GM21526 (cell line): ENCODE data around the gene TMEM266.

ENCODE experiments used
- ATAC-seq: cut with Tn5 transposase; IDR thresholded peaks from one replicate; pipeline ENCODE4 v1.9.1; 2021; ENCODE audit warnings: moderate library complexity; ENCODE audit not compliant: unreplicated experiment, low FRiP score

TMEM266 gene

GRCh38 chr15:76223521-76223920 lies 163.7 kb downstream of the TMEM266 start:
- no peak for ATAC-seq

DNA sequence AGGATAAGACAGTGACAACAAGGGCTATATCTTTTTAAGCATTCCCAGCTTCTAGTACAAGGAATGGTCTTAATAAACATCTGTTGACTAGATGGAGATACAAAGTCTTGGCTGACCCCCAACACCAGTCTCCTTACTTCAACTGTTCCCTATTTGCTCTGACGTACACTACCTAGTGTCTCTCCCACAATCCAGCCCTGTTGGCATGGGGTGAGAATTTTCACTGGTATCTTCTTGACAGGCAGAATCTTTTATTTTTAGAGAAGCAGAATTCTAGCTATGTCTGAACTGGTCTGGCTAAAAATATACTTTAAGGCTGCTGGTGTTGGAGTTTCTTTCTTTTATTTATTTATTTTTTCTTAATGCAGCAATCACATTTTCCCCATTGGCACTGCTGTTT lies 169.5 kb downstream of the TMEM266 start:
- no peak for ATAC-seq

GRCh38 chr15:76233921-76234320 lies 174.1 kb downstream of the TMEM266 start:
- ATAC-seq = no peak

DNA sequence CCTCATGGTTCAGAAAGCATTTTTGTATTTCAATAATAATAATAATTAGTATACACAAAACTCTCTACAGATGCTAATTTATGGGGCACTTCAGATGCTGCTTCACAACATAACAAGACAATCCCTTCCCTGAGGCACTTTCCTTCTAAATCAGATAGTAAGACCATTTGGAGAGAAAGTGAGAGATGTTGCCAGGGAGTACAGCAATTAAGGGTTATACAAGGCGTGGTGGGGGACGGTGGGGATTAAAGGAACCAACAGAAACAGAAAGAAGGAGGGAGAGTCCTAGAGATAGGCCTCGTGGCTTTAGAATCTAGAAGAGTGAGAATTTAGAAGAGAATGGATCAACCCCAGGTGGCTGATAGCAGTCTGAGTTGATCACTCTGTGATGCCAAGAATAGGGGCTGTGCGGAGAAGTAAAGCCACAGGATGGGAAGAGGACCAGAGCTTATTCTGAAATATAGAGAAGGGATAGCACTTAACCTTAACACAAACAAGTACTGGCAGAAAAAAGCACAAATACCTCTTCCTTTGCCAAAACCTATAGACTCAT lies 174.6 kb downstream of the TMEM266 start:
- ATAC-seq = no peak

- ATAC-seq = no peak
These were observed 175.5 kb downstream of the TMEM266 start for GRCh38 chr15:76235186-76235826.

- no peak for ATAC-seq
These were observed 176.6 kb downstream of the TMEM266 start for GRCh38 chr15:76236350-76236749.

DNA sequence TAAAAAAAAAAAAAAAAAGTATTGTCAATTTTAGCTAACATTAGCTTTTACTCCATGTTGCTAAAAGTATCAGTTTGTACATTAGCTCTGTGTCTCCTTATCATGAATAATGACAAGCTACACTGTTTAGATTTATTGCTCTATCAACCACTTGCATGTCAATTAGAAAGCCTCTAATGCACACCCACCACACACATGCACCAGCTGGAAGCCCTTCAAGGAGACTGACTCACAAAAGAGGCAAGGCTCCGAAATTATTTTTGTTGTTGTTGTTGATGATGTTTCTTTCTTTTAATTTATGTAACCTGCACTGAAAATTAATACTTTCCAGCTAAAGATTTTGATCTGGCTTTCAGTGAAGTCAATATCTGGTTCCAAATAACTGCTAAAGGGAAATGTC lies 180.0 kb downstream of the TMEM266 start:
- ATAC-seq = no peak

DNA sequence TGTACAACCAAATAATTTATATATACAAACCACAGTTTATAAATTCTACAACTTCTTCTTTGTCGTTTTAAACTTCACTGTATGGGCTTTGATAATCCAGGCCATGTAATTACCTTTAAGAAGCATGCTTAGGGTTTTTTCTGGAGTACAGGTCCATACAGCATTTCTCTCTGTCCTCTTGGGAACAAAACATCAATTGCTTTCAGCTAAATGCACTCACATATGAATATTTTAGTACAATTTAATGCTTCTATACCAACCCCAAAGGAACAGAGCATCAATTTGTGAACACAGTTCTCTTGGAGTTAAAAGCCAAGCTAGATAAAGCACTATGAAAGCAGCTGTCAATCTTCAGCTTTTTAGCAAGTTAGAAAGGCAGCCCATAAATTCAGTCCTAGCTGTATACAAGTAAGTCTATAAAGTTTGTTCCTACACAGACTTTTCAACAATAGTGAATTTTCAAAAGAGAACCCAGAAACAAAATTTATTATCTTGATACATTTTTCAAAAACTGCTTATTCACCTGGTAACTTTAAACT lies 185.4 kb downstream of the TMEM266 start:
- no peak for ATAC-seq

DNA sequence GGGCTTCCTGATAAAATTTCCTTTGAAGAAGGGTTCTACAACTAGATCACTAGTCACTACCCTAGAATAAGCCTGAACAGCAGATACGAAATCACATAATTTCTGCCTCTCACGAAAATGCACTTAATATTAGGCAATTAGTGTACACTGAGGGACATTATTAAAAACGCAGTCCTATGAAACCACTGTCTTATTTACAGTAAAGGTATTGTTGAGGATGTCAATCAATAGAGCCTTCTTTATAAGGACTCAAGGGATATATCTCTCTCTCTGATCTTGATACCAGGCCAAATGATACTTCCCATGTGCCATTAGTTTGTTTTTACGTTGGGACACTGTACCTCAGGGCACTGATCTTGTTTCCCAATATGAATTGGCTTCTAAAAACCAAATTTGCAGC lies 191.9 kb downstream of the TMEM266 start:
- no peak for ATAC-seq

- no peak for ATAC-seq
These were observed 192.5 kb downstream of the TMEM266 start for GRCh38 chr15:76252249-76252648.

DNA sequence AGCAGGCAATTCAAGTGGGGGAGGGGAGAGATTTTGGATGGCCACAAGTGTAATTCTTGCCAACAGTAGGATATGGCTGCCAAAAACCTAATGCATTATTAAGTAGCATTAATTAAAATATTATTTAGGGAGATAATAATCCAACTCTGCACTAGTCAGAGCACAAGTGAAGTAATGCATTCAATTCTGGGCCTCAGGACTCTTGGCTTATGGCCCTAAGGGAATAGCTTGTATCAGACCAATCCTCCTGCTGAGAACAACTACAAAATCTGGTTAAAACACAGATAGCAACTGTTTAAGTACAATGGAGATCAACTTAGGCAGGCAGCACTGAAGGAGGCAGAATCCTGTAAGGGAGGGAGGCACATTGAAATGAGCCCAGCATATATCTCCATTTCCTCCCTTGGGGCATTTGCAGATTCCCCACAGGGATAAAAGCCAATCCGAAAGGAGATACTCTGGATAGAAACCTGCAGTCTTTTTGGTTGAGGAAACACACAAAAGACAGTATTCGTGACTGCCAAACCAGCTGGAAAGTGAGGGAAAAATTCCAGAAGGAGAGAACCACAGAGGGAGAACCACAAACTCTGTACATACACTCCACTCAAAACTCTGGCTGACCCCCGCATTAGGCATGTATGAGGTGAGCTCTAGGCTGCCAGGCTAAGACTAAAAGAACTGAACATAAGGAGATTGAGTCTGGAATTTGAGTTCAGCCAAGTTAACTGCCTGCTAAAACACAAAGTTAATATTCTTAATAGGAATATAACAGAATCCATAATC lies 194.1 kb downstream of the TMEM266 start:
- ATAC-seq = no peak
